ENCODE measurements around the gene CROCC.

The CROCC gene

GRCh38 chr1:16969057-16969611 is 47.4 kb downstream of the CROCC start:
- no peak for DNase-seq (ENCODE audit: low read depth in 2 of 2)

GRCh38 chr1:16969651-16970050 is 47.9 kb downstream of the CROCC start:
- DNase-seq (ENCODE audit: low read depth in 2 of 2), result no peak

GRCh38 chr1:16970132-16970910 is 48.6 kb downstream of the CROCC start:
- no peak for DNase-seq (ENCODE audit: low read depth in 2 of 2)

GRCh38 chr1:16971341-16972188 is 49.8 kb downstream of the CROCC start:
- DNase-seq (ENCODE audit: low read depth in 2 of 2), result no peak

GRCh38 chr1:16972189-16972895 is 50.6 kb downstream of the CROCC start:
- DNase-seq (ENCODE audit: low read depth in 2 of 2), result no peak

- DNase-seq (ENCODE audit: low read depth in 2 of 2), result no peak
Measured at GRCh38 chr1:16973215-16973614, 51.5 kb downstream of the CROCC start.

- DNase-seq (ENCODE audit: low read depth in 2 of 2), result no peak
Measured at GRCh38 chr1:16975211-16975610, 53.5 kb downstream of the CROCC start.

GRCh38 chr1:16975838-16976237 is 54.1 kb downstream of the CROCC start:
- no peak for DNase-seq (ENCODE audit: low read depth in 2 of 2)

- DNase-seq (ENCODE audit: low read depth in 2 of 2), result no peak
Measured at GRCh38 chr1:16976966-16977365, 55.2 kb downstream of the CROCC start.

GRCh38 chr1:16977377-16977776 is 55.6 kb downstream of the CROCC start:
- DNase-seq (ENCODE audit: low read depth in 2 of 2), result no peak

GRCh38 chr1:16978139-16978538 is 56.4 kb downstream of the CROCC start:
- no peak for DNase-seq (ENCODE audit: low read depth in 2 of 2)

- DNase-seq (ENCODE audit: low read depth in 2 of 2), result no peak
Measured at GRCh38 chr1:16978567-16979474, 57.1 kb downstream of the CROCC start.

GRCh38 chr1:16979475-16980327 is 58.0 kb downstream of the CROCC start:
- no peak for DNase-seq (ENCODE audit: low read depth in 2 of 2)

- no peak for DNase-seq (ENCODE audit: low read depth in 2 of 2)
Measured at GRCh38 chr1:16980473-16981268, 58.9 kb downstream of the CROCC start, which contains the start of gene MFAP2. TSS of gene MFAP2 (minus strand) at chr1:16980620. CDS start at chr1:16978273, 2,347 bp downstream.

- DNase-seq (ENCODE audit: low read depth in 2 of 2), result no peak
Measured at GRCh38 chr1:16981269-16981849, 59.6 kb downstream of the CROCC start.

GRCh38 chr1:16982902-16983301 is 61.2 kb downstream of the CROCC start:
- DNase-seq (ENCODE audit: low read depth in 2 of 2), result no peak

- no peak for DNase-seq (ENCODE audit: low read depth in 2 of 2)
Measured at GRCh38 chr1:16983649-16984048, 61.9 kb downstream of the CROCC start.

GRCh38 chr1:16984717-16985116 is 63.0 kb downstream of the CROCC start:
- DNase-seq (ENCODE audit: low read depth in 2 of 2), result no peak

GRCh38 chr1:16986113-16986512 is 64.4 kb downstream of the CROCC start:
- no peak for DNase-seq (ENCODE audit: low read depth in 2 of 2)

Measured in stimulated activated CD8-positive, alpha-beta memory T cell treated with anti-CD3 and anti-CD28 coated beads, Interleukin-15, amount 100 ng/mL, for 4 hours (primary cell).